Chondrocyte (in vitro differentiated cells): ENCODE measurements around the gene HMSD. TPM values are rescaled to one million over a fixed set of nuclear protein-coding genes. Genes with fewer than 3 reads are reported as not detected.
A peak's percentile ranks its signal among the peaks of the same experiment; 100 is the strongest.

Experiments used
- DNase-seq: peaks from one replicate; pipeline ENCODE4 v3.0.0; 2021; ENCODE audit warnings: mixed read lengths, low spot score
- H3K27ac Mint-ChIP-seq: one replicate; pipeline ENCODE4 v1.8.0; 2021; ENCODE audit warnings: mild to moderate bottlenecking, moderate library complexity, mixed read lengths; ENCODE audit not compliant: unreplicated experiment
- H3K27me3 Mint-ChIP-seq: 2 replicates; pipeline ENCODE4 v1.8.0; 2021; ENCODE audit warnings: low read depth, mixed read lengths
- H3K36me3 Mint-ChIP-seq: 2 replicates; pipeline ENCODE4 v1.8.0; 2021; ENCODE audit warnings: low read depth, mixed read lengths
- H3K4me1 Mint-ChIP-seq: 2 replicates; pipeline ENCODE4 v1.8.0; 2021; ENCODE audit warnings: low read depth, mild to moderate bottlenecking, mixed read lengths
- H3K4me3 Mint-ChIP-seq: one replicate; pipeline ENCODE4 v1.8.0; 2021; ENCODE audit warnings: mild to moderate bottlenecking, moderate library complexity, mixed read lengths; ENCODE audit not compliant: unreplicated experiment
- H3K9me3 Mint-ChIP-seq: 2 replicates; pipeline ENCODE4 v1.8.0; 2021; ENCODE audit warnings: low read depth, mixed read lengths
- CTCF ChIP-seq: fragments of 200-600 bp; sonication (generic); IDR thresholded peaks from 2 replicates; pipeline ENCODE4 v1.5.0; 2021; ENCODE audit warnings: antibody characterized with exemption, mild to moderate bottlenecking, moderate library complexity
- total RNA-seq: library from RNA; stranded (reverse); gene quantifications from 3 replicates; pipeline ENCODE4 v1.2.1, GENCODE V29; 2021

The HMSD gene
- total RNA-seq, 1 donor from 2014 or later: not detected

GRCh38 chr18:63987743-63988142, 38.6 kb downstream of the HMSD start:
- TF ChIP-seq CTCF: no peak
- Mint-ChIP-seq H3K36me3 (peaks cover 16% of the 10 kb centered on the region), H3K4me1 (no peaks in the 10 kb centered on the region), H3K27me3 (no peaks in the 10 kb centered on the region), H3K4me3 (no peak overlapping the region), H3K27ac (no peak overlapping the region), H3K9me3 (no peaks in the 10 kb centered on the region)
- DNase-seq: no peak

- H3K36me3 Mint-ChIP-seq: peaks cover 3% of the 10 kb centered on the region
- peaks cover 4% of the 10 kb centered on the region for H3K9me3 Mint-ChIP-seq
- H3K27me3 Mint-ChIP-seq: no peaks in the 10 kb centered on the region
- no peak overlapping the region for H3K27ac Mint-ChIP-seq
- DNase-seq: no peak
- TF ChIP-seq CTCF: no peak
- H3K4me1 Mint-ChIP-seq: peaks cover 3% of the 10 kb centered on the region
- H3K4me3 Mint-ChIP-seq: no peak overlapping the region
Observed at GRCh38 chr18:63992751-63993150, 43.6 kb downstream of the HMSD start.

GRCh38 chr18:63994783-63995399, 45.8 kb downstream of the HMSD start:
- no peak overlapping the region for H3K4me3 Mint-ChIP-seq
- peak; percentile 91 for TF ChIP-seq CTCF
- no peaks in the 10 kb centered on the region for H3K36me3 Mint-ChIP-seq
- no peaks in the 10 kb centered on the region for H3K27me3 Mint-ChIP-seq
- H3K4me1 Mint-ChIP-seq: peaks cover 3% of the 10 kb centered on the region
- H3K9me3 Mint-ChIP-seq: peaks cover 4% of the 10 kb centered on the region
- H3K27ac Mint-ChIP-seq: no peak overlapping the region
- no peak for DNase-seq

- no peak for DNase-seq
- peaks cover 4% of the 10 kb centered on the region for H3K9me3 Mint-ChIP-seq
- H3K36me3 Mint-ChIP-seq: no peaks in the 10 kb centered on the region
- H3K27me3 Mint-ChIP-seq: peaks cover 2% of the 10 kb centered on the region
- peaks cover 3% of the 10 kb centered on the region for H3K4me1 Mint-ChIP-seq
- no peak for TF ChIP-seq CTCF
- H3K4me3 Mint-ChIP-seq: no peak overlapping the region
- no peak overlapping the region for H3K27ac Mint-ChIP-seq
Observed at GRCh38 chr18:63997041-63997440, 47.9 kb downstream of the HMSD start.

- H3K4me3 Mint-ChIP-seq: no peak overlapping the region
- H3K27me3 Mint-ChIP-seq: peaks cover 2% of the 10 kb centered on the region
- peaks cover 3% of the 10 kb centered on the region for H3K4me1 Mint-ChIP-seq
- TF ChIP-seq CTCF: no peak
- DNase-seq: no peak
- no peaks in the 10 kb centered on the region for H3K36me3 Mint-ChIP-seq
- H3K27ac Mint-ChIP-seq: no peak overlapping the region
- H3K9me3 Mint-ChIP-seq: peaks cover 4% of the 10 kb centered on the region
Observed at GRCh38 chr18:63997606-63998005, 48.5 kb downstream of the HMSD start.
